Mesothelial cell of epicardium (in vitro differentiated cells): ENCODE results near the gene TRAIP. TPM values are rescaled to one million over a fixed set of nuclear protein-coding genes. Genes with fewer than 3 reads are reported as not detected.
A peak's percentile ranks its signal among the peaks of the same experiment; 100 is the strongest.
"Not testable (repeated sequence)": the region's sequence is repeated elsewhere in the genome, so short reads cannot be mapped to it uniquely, and the experiment has no call there.

Experiments used
- DNase-seq, 2 experiments: peaks; one replicate each; pipeline ENCODE4 v3.0.0; 2021; ENCODE audit warnings: low spot score in 2 of 2; ENCODE audit not compliant: unreplicated experiment in 2 of 2
- H3K27ac Mint-ChIP-seq: 2 replicates; pipeline ENCODE4 v1.8.0; 2021; ENCODE audit warnings: mixed read lengths
- H3K27me3 Mint-ChIP-seq: 2 replicates; pipeline ENCODE4 v1.8.0; 2021; ENCODE audit warnings: low read depth, mixed read lengths
- H3K36me3 Mint-ChIP-seq: 2 replicates; pipeline ENCODE4 v1.8.0; 2021; ENCODE audit warnings: mixed read lengths
- H3K4me1 Mint-ChIP-seq: 2 replicates; pipeline ENCODE4 v1.8.0; 2021; ENCODE audit warnings: mixed read lengths
- H3K4me3 Mint-ChIP-seq: 2 replicates; pipeline ENCODE4 v1.8.0; 2021; ENCODE audit warnings: mild to moderate bottlenecking, moderate library complexity, mixed read lengths
- H3K9me3 Mint-ChIP-seq: 2 replicates; pipeline ENCODE4 v1.8.0; 2021; ENCODE audit warnings: mixed read lengths
- CTCF ChIP-seq: fragments of 200-600 bp; sonication (generic); IDR thresholded peaks from one replicate; pipeline ENCODE4 v1.5.0; 2021; ENCODE audit warnings: antibody characterized with exemption; ENCODE audit not compliant: unreplicated experiment
- total RNA-seq: library from RNA; stranded (reverse); gene quantifications from 3 replicates; pipeline ENCODE4 v1.2.1, GENCODE V29; 2021

Gene TRAIP
- total RNA-seq, 1 donor from 2014 or later: 10.4 TPM

DNA sequence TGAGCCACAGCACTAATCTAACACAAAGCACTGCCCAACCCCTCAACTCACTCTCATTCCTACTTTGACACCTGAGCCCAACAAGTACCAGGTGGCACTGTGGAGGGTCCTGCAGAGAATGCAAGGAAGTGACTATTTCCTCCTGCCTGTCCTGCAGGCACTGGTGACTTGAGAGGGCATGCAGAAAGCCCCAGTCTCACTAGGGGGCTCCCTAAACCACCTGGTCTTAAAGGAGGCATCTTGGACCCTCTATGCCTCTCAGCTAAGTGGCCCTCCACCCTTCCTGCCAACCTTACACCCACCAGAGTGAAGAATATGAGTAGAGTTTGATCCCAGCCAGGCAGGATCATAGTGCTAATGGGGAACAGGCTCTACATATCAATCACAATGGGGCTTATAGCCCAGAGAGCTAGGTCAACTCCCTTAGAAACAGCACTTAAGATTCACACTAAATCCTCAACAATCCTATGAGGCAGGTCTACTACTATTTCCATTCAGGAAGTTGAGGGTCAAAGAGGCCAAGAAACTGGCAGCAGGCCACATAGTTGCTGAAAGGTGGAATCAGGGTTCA is 15.2 kb downstream of the TRAIP start:
- Mint-ChIP-seq H3K4me1 (peaks cover 5% of the 10 kb centered on the region), H3K4me3 (no peak overlapping the region), H3K27me3 (no peaks in the 10 kb centered on the region), H3K36me3 (peaks cover 1% of the 10 kb centered on the region), H3K9me3 (no peaks in the 10 kb centered on the region), H3K27ac (no peak overlapping the region)
- no peak for TF ChIP-seq CTCF
- DNase-seq: no peak

- TF ChIP-seq CTCF: no peak
- Mint-ChIP-seq H3K36me3 (peaks cover 1% of the 10 kb centered on the region), H3K27ac (peak overlapping the region; percentile 47), H3K27me3 (no peaks in the 10 kb centered on the region), H3K9me3 (no peaks in the 10 kb centered on the region), H3K4me1 (peaks cover 5% of the 10 kb centered on the region), H3K4me3 (no peak overlapping the region)
- no peak for DNase-seq
These were observed 16.0 kb downstream of the TRAIP start for GRCh38 chr3:49840388-49840787.

DNA sequence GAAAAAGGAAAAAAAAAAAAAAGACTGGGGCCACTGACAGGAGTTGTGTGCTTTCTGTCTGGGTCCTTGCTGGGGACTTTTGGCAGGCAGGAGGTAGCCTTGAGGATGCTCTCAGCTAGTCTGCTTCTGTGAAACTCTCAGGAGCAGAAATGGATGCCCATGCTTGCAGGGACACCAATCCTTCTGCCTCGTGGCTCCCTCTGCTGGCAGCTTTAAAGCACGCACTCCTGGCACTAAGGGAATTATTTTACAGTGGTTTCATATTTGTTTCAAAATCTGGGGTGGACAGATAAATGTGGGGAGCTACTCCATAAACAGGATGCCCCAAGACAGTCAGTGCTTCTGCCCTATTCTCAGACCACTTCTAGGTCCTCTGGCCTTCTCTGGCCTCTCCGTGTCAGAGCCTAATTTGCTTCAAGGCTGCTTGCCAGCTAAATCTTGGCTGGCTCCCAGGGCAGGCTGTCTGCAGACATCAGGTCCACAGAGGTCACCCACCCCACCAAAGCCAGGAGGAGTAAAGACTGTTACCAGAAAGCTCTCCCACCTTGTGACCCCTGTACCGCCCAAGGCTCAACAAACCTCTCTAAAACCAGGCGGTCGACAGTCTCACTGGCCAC is 17.1 kb downstream of the TRAIP start:
- DNase-seq: peak; percentile 53 to 82
- peak; percentile 76 for TF ChIP-seq CTCF
- Mint-ChIP-seq H3K27me3 (no peaks in the 10 kb centered on the region), H3K9me3 (no peaks in the 10 kb centered on the region), H3K27ac (peak overlapping the region; percentile 78), H3K36me3 (peaks cover 4% of the 10 kb centered on the region), H3K4me3 (no peak overlapping the region), H3K4me1 (peaks cover 5% of the 10 kb centered on the region)

DNA sequence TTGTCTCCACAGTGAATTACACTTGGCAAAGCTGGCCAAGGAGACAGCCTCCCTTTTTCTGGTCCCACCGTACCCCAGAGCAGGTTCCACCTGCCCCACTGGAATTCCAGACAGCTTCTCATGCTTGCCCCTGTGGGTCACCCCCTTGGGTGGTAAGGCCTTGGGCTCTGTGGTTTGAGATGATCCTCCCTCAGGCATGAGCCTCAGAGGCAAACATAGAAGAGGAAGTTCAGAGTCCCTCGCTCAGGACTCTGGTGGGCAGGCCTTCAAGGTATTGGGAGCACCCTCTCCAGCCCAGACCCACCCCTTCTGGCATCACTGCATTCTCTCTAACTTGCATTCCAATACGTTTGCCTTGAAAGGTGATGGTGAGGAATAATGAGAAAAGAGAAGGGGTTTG is 25.0 kb downstream of the TRAIP start:
- peaks cover 8% of the 10 kb centered on the region for H3K36me3 Mint-ChIP-seq

GRCh38 chr3:49826016-49826415 is 30.3 kb downstream of the TRAIP start:
- TF ChIP-seq CTCF: no peak
- no peaks in the 10 kb centered on the region for H3K4me1 Mint-ChIP-seq
- H3K4me3 Mint-ChIP-seq: no peak overlapping the region
- H3K27ac Mint-ChIP-seq: no peak overlapping the region
- peaks cover 5% of the 10 kb centered on the region for H3K36me3 Mint-ChIP-seq
- no peaks in the 10 kb centered on the region for H3K9me3 Mint-ChIP-seq
- DNase-seq: no peak
- H3K27me3 Mint-ChIP-seq: no peaks in the 10 kb centered on the region

More for the DNA sequence above, 25.0 kb downstream of the TRAIP start:
- H3K4me1 Mint-ChIP-seq: no peaks in the 10 kb centered on the region
- no peaks in the 10 kb centered on the region for H3K27me3 Mint-ChIP-seq
- no peaks in the 10 kb centered on the region for H3K9me3 Mint-ChIP-seq
- no peak for DNase-seq
- H3K4me3 Mint-ChIP-seq: no peak overlapping the region
- no peak overlapping the region for H3K27ac Mint-ChIP-seq
- TF ChIP-seq CTCF: no peak

- H3K4me1 Mint-ChIP-seq, H3K9me3 Mint-ChIP-seq: not testable (repeated sequence)
These were observed 33.2 kb downstream of the TRAIP start for GRCh38 chr3:49823131-49823530.

More at GRCh38 chr3:49823131-49823530, 33.2 kb downstream of the TRAIP start:
- H3K36me3 Mint-ChIP-seq, H3K27me3 Mint-ChIP-seq, DNase-seq, H3K4me3 Mint-ChIP-seq, H3K27ac Mint-ChIP-seq: not testable (repeated sequence)
